Measurements from ENCODE around the gene MAML2.

Gene MAML2

GRCh38 chr11:96092511-96092910 is 250.5 kb downstream of the MAML2 start:
- no peak for DNase-seq

GRCh38 chr11:96091476-96091875 is 251.5 kb downstream of the MAML2 start:
- DNase-seq, result no peak

GRCh38 chr11:96090711-96091110 is 252.3 kb downstream of the MAML2 start:
- DNase-seq, result no peak

- DNase-seq, result no peak
Measured at GRCh38 chr11:96088914-96089313, 254.1 kb downstream of the MAML2 start.

- DNase-seq, result no peak
Measured at GRCh38 chr11:96086111-96086510, 256.9 kb downstream of the MAML2 start.

GRCh38 chr11:96085319-96085930 is 257.6 kb downstream of the MAML2 start:
- DNase-seq, result no peak

GRCh38 chr11:96084610-96085318 is 258.2 kb downstream of the MAML2 start:
- DNase-seq, result no peak

- DNase-seq, result no peak
Measured at GRCh38 chr11:96082936-96083335, 260.1 kb downstream of the MAML2 start.

GRCh38 chr11:96082002-96082899 is 260.7 kb downstream of the MAML2 start:
- DNase-seq, result no peak

GRCh38 chr11:96081561-96081960 is 261.4 kb downstream of the MAML2 start:
- DNase-seq, result no peak

- DNase-seq, result no peak
Measured at GRCh38 chr11:96079691-96080090, 263.3 kb downstream of the MAML2 start.

GRCh38 chr11:96075532-96075959 is 267.4 kb downstream of the MAML2 start:
- no peak for DNase-seq

- no peak for DNase-seq
Measured at GRCh38 chr11:96074551-96075310, 268.3 kb downstream of the MAML2 start.

GRCh38 chr11:96073536-96073935 is 269.5 kb downstream of the MAML2 start:
- no peak for DNase-seq

- no peak for DNase-seq
Measured at GRCh38 chr11:96072592-96072991, 270.4 kb downstream of the MAML2 start.

- DNase-seq, result no peak
Measured at GRCh38 chr11:96070453-96070852, 272.5 kb downstream of the MAML2 start.

- DNase-seq, result no peak
Measured at GRCh38 chr11:96067160-96067559, 275.8 kb downstream of the MAML2 start.

GRCh38 chr11:96065379-96065778 is 277.6 kb downstream of the MAML2 start:
- no peak for DNase-seq

GRCh38 chr11:96063886-96064285 is 279.1 kb downstream of the MAML2 start:
- no peak for DNase-seq

GRCh38 chr11:96063053-96063452 is 279.9 kb downstream of the MAML2 start:
- no peak for DNase-seq

- DNase-seq, result no peak
Measured at GRCh38 chr11:96062134-96062533, 280.9 kb downstream of the MAML2 start.

- no peak for DNase-seq
Measured at GRCh38 chr11:96061730-96062129, 281.3 kb downstream of the MAML2 start.

GRCh38 chr11:96061069-96061468 is 281.9 kb downstream of the MAML2 start:
- DNase-seq, result no peak

Data from NCI-H446 treated with DMSO at 0.1 percent for 48 hours (cell line).